H9 (cell line): Measurements from ENCODE around the gene ZBTB44. TPM values are rescaled to one million over a fixed set of nuclear protein-coding genes. Genes with fewer than 3 reads are reported as not detected.

Source experiments
- DNase-seq: peaks from one replicate; pipeline ENCODE4 v3.0.0-alpha.2; 2017
- H2AFZ ChIP-seq: one replicate; pipeline ENCODE4 v1.6.1; 2013; ENCODE audit warnings: mild to moderate bottlenecking, low read length, control low read depth, moderate library complexity
- H2AK5ac ChIP-seq: 2 replicates; pipeline ENCODE4 v1.6.1; 2013; ENCODE audit warnings: low read length, control low read depth, mixed read lengths; ENCODE audit not compliant: insufficient read length
- H2BK120ac ChIP-seq: one replicate; pipeline ENCODE4 v1.6.1; 2013; ENCODE audit warnings: low read depth, mild to moderate bottlenecking, low read length, control low read depth, inconsistent platforms; ENCODE audit not compliant: poor library complexity, severe bottlenecking
- H2BK12ac ChIP-seq: 2 replicates; pipeline ENCODE4 v1.6.1; 2013; ENCODE audit warnings: low read length, control low read depth, mixed read lengths, low read depth; ENCODE audit not compliant: insufficient read length
- H2BK15ac ChIP-seq: 2 replicates; pipeline ENCODE4 v1.6.1; 2013; ENCODE audit warnings: low read depth, low read length, control low read depth
- H2BK20ac ChIP-seq: one replicate; pipeline ENCODE4 v1.6.1; 2013; ENCODE audit warnings: low read depth, mild to moderate bottlenecking, low read length, control low read depth, inconsistent platforms; ENCODE audit not compliant: poor library complexity, severe bottlenecking
- H2BK5ac ChIP-seq: 2 replicates; pipeline ENCODE4 v1.6.1; 2013; ENCODE audit warnings: low read length, control low read depth, mixed read lengths; ENCODE audit not compliant: insufficient read length
- H3K14ac ChIP-seq: 2 replicates; pipeline ENCODE4 v1.6.1; 2013; ENCODE audit warnings: low read length, control low read depth; ENCODE audit not compliant: insufficient read depth
- H3K18ac ChIP-seq: 2 replicates; pipeline ENCODE4 v1.6.1; 2013; ENCODE audit warnings: low read depth, mild to moderate bottlenecking, mixed read lengths, low read length, control low read depth; ENCODE audit not compliant: insufficient read length
- H3K23ac ChIP-seq: 2 replicates; pipeline ENCODE4 v1.6.1; 2013; ENCODE audit warnings: low read length, control low read depth, mixed read lengths, low read depth; ENCODE audit not compliant: insufficient read length
- H3K23me2 ChIP-seq: 2 replicates; pipeline ENCODE4 v1.6.1; 2013; ENCODE audit warnings: low read depth, mild to moderate bottlenecking, mixed read lengths, low read length, control low read depth; ENCODE audit not compliant: insufficient read length, poor library complexity, severe bottlenecking
- H3K27ac ChIP-seq: 2 replicates; pipeline ENCODE4 v1.5.1; 2013; ENCODE audit warnings: low read length, control low read depth, mixed read lengths, low read depth; ENCODE audit not compliant: insufficient read length
- H3K27me3 ChIP-seq: 2 replicates; pipeline ENCODE4 v1.6.1; 2013; ENCODE audit warnings: low read length, control low read depth, inconsistent platforms; ENCODE audit not compliant: insufficient read depth
- H3K4ac ChIP-seq: 2 replicates; pipeline ENCODE4 v1.6.1; 2013; ENCODE audit warnings: low read depth, mild to moderate bottlenecking, control low read depth, inconsistent platforms, low read length, moderate library complexity
- H3K4me1 ChIP-seq: 2 replicates; pipeline ENCODE4 v1.6.1; 2013; ENCODE audit warnings: low read length, control low read depth, inconsistent platforms; ENCODE audit not compliant: insufficient read depth
- H3K4me2 ChIP-seq: 2 replicates; pipeline ENCODE4 v1.6.1; 2013; ENCODE audit warnings: low read length, control low read depth, mixed read lengths; ENCODE audit not compliant: insufficient read length, insufficient read depth
- H3K56ac ChIP-seq: 2 replicates; pipeline ENCODE4 v1.6.1; 2013; ENCODE audit warnings: low read depth, mild to moderate bottlenecking, mixed read lengths, low read length, control low read depth; ENCODE audit not compliant: insufficient read length
- H3K79me1 ChIP-seq: 2 replicates; pipeline ENCODE4 v1.6.1; 2013; ENCODE audit warnings: low read depth, mild to moderate bottlenecking, moderate library complexity, low read length, control low read depth, inconsistent platforms; ENCODE audit not compliant: insufficient read depth, poor library complexity, severe bottlenecking
- H3K79me2 ChIP-seq: 2 replicates; pipeline ENCODE4 v1.6.1; 2013; ENCODE audit warnings: low read length, control low read depth, inconsistent platforms; ENCODE audit not compliant: insufficient read depth
- H3K9ac ChIP-seq: 2 replicates; pipeline ENCODE4 v1.6.1; 2013; ENCODE audit warnings: low read length, control low read depth, mixed read lengths; ENCODE audit not compliant: insufficient read length; ENCODE audit errors: extremely low read depth
- H3K9me3 ChIP-seq: one replicate; pipeline ENCODE4 v1.6.1; 2013; ENCODE audit warnings: low read depth, low read length, inconsistent platforms; ENCODE audit not compliant: control insufficient read depth
- H3T11ph ChIP-seq: one replicate; pipeline ENCODE4 v1.6.1; 2013; ENCODE audit warnings: mild to moderate bottlenecking, low read length, control low read depth, inconsistent platforms
- H4K20me1 ChIP-seq: one replicate; pipeline ENCODE4 v1.6.1; 2013; ENCODE audit not compliant: control insufficient read depth, insufficient read length, insufficient read depth
- H4K5ac ChIP-seq: 2 replicates; pipeline ENCODE4 v1.6.1; 2013; ENCODE audit warnings: low read depth, mild to moderate bottlenecking, mixed read lengths, low read length, control low read depth; ENCODE audit not compliant: insufficient read length
- H4K8ac ChIP-seq: replicated peaks from 2 replicates; pipeline ENCODE4 v1.6.1; 2013; ENCODE audit warnings: low read length, control low read depth, mixed read lengths, low read depth; ENCODE audit not compliant: insufficient read length
- H4K91ac ChIP-seq: 2 replicates; pipeline ENCODE4 v1.6.1; 2013; ENCODE audit warnings: low read depth, mild to moderate bottlenecking, moderate library complexity, mixed read lengths, low read length, control low read depth; ENCODE audit not compliant: insufficient read length
- H3K27ac Mint-ChIP-seq, 3 experiments: 2 replicates in 2 of 3; 3 replicates in 1 of 3; pipeline ENCODE4 v1.8.0; 2020 to 2021; ENCODE audit warnings: mixed read lengths in 3 of 3, mild to moderate bottlenecking in 1 of 3, moderate library complexity in 1 of 3
- H3K27me3 Mint-ChIP-seq: 2 replicates; pipeline ENCODE4 v1.8.0; 2021; ENCODE audit warnings: low read depth, mild to moderate bottlenecking, moderate library complexity, mixed read lengths
- H3K36me3 Mint-ChIP-seq, 3 experiments: 2 replicates in 2 of 3; 3 replicates in 1 of 3; pipeline ENCODE4 v1.8.0; 2020 to 2021; ENCODE audit warnings: low read depth in 3 of 3, mixed read lengths in 3 of 3; ENCODE audit not compliant: insufficient read depth in 1 of 3
- H3K4me1 Mint-ChIP-seq, 2 experiments: 2 replicates each; pipeline ENCODE4 v1.8.0; 2020; ENCODE audit warnings: mixed read lengths in 2 of 2
- H3K4me3 Mint-ChIP-seq, 2 experiments: 2 replicates in 1 of 2; 3 replicates in 1 of 2; pipeline ENCODE4 v1.8.0; 2020 to 2021; ENCODE audit warnings: mild to moderate bottlenecking in 2 of 2, mixed read lengths in 2 of 2, moderate library complexity in 1 of 2
- H3K9me3 Mint-ChIP-seq, 2 experiments: 2 replicates in 1 of 2; 3 replicates in 1 of 2; pipeline ENCODE4 v1.8.0; 2020; ENCODE audit warnings: mild to moderate bottlenecking in 2 of 2, mixed read lengths in 2 of 2, moderate library complexity in 1 of 2
- WGBS: extraction: QIAGEN DNeasy Blood & Tissue Kit; methylation state at CpG from one replicate; pipeline ENCODE4 v1.1.7; 2013; ENCODE audit warnings: missing lambda C conversion rate, low lambda C conversion rate, mixed read lengths; ENCODE audit not compliant: insufficient read length; ENCODE audit errors: extremely low coverage; 5-methylcytosine and 5-hydroxymethylcytosine counted together
- total RNA-seq: library from RNA; stranded (reverse); gene quantifications from 2 replicates; pipeline ENCODE4 v1.2.1, GENCODE V29; 2021
- TF ChIP-seq, protein P1 (sequence below): fragments of 200-600 bp; sonication (generic); conservative IDR thresholded peaks from 3 replicates; pipeline ENCODE4 v1.8.0; 2021; ENCODE audit warnings: antibody characterized with exemption, mild to moderate bottlenecking

Gene ZBTB44
- total RNA-seq, 1 experiment from 2014 or later, result 67.7 TPM

GRCh38 chr11:130263351-130263750, 51.4 kb downstream of the ZBTB44 start:
- DNase-seq, result no peak
- Histone ChIP-seq H3K23ac (no peak overlapping the region), H2BK12ac (no peak overlapping the region), H3K56ac (no peak overlapping the region), H3K18ac (no peak overlapping the region), H2BK120ac (no peak overlapping the region), H4K8ac (no peak overlapping the region), H3K79me1 (no peaks in the 10 kb centered on the region), H3T11ph (no peak overlapping the region), H3K27ac (no peak overlapping the region), H3K27me3 (no peaks in the 10 kb centered on the region), H2BK5ac (no peak overlapping the region), H4K91ac (no peak overlapping the region), H3K4me2 (no peak overlapping the region), H3K9ac (no peak overlapping the region), H4K5ac (no peak overlapping the region), H2AK5ac (no peak overlapping the region), H3K79me2 (no peaks in the 10 kb centered on the region; the same call in 1 of the 2 replicates), H3K9me3 (no peaks in the 10 kb centered on the region), H3K4me1 (no peaks in the 10 kb centered on the region), H3K14ac (no peak overlapping the region), H3K4ac (no peak overlapping the region), H2AFZ (no peak overlapping the region), H3K23me2 (no peaks in the 10 kb centered on the region), H2BK20ac (no peak overlapping the region), H2BK15ac (no peak overlapping the region), H4K20me1 (no peaks in the 10 kb centered on the region)
- TF ChIP-seq, protein P1, sequence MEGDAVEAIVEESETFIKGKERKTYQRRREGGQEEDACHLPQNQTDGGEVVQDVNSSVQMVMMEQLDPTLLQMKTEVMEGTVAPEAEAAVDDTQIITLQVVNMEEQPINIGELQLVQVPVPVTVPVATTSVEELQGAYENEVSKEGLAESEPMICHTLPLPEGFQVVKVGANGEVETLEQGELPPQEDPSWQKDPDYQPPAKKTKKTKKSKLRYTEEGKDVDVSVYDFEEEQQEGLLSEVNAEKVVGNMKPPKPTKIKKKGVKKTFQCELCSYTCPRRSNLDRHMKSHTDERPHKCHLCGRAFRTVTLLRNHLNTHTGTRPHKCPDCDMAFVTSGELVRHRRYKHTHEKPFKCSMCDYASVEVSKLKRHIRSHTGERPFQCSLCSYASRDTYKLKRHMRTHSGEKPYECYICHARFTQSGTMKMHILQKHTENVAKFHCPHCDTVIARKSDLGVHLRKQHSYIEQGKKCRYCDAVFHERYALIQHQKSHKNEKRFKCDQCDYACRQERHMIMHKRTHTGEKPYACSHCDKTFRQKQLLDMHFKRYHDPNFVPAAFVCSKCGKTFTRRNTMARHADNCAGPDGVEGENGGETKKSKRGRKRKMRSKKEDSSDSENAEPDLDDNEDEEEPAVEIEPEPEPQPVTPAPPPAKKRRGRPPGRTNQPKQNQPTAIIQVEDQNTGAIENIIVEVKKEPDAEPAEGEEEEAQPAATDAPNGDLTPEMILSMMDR, result no peak
- no peaks in the 10 kb centered on the region; the same call in 1 of the 2 replicates for H3K27me3 Mint-ChIP-seq
- peaks cover 36 to 47% (median 43%) of the 10 kb centered on the region in 3 experiments for H3K36me3 Mint-ChIP-seq
- no peak overlapping the region for H3K4me3 Mint-ChIP-seq
- no CpG with 5 or more reads among the region's 5 CpGs for WGBS
- 0 out of 4 replicates have a peak, but pooled peaks cover 0 to 3% of the 10 kb centered on the region in 2 experiments for H3K4me1 Mint-ChIP-seq
- peaks cover 0 to 13% of the 10 kb centered on the region in 2 experiments; a peak in 3 of 5 replicates for H3K9me3 Mint-ChIP-seq
- peak overlapping the region in 1 of 3 experiments; percentile 48; a peak in 1 of 7 replicates for H3K27ac Mint-ChIP-seq
